Measurements from ENCODE around the gene ACTL10. TPM values are rescaled to one million over a fixed set of nuclear protein-coding genes. Genes with fewer than 3 reads are reported as not detected.

The ACTL10 gene
- total and polyA plus RNA-seq, 2 of the 13 experiments (the other 11 are each of a cell fraction or from before 2014, with no cell fraction given), result not detected

GRCh38 chr20:33673410-33674293 lies 6.9 kb downstream of the ACTL10 start (continued):
- TF ChIP-seq PATZ1 (CRISPR knock-in tag; IDR thresholded peaks at IDR 0.05) (peak; percentile 7; the same call in 1 of the 2 replicates), PRDM4 (CRISPR knock-in tag; IDR thresholded peaks at IDR 0.05; ENCODE audit: borderline replicate concordance) (no peak), ZSCAN9 (CRISPR knock-in tag; IDR thresholded peaks at IDR 0.05; ENCODE audit: borderline replicate concordance) (no peak), KLF6 (CRISPR knock-in tag; IDR thresholded peaks at IDR 0.05) (peak; percentile 8; the same call in 1 of the 2 replicates), TRIM22 (IDR thresholded peaks at IDR 0.05) (no peak), NR2F6 (IDR thresholded peaks at IDR 0.05) (0 out of 2 replicates have a peak, but pooled peaks have one; percentile 11), NR2F6 (CRISPR knock-in tag; IDR thresholded peaks at IDR 0.05) (no peak), ARID4A (CRISPR knock-in tag; IDR thresholded peaks at IDR 0.05; ENCODE audit: borderline replicate concordance) (peak; percentile 54; the same call in 1 of the 2 replicates), CCAR2 (optimal IDR thresholded peaks at IDR 0.05; ENCODE audit: low read depth, low read length) (no peak), ZNF101 (CRISPR knock-in tag; IDR thresholded peaks at IDR 0.05; ENCODE audit: borderline replicate concordance, low read depth) (no peak), ZBTB49 (CRISPR knock-in tag; IDR thresholded peaks at IDR 0.05; ENCODE audit: borderline replicate concordance) (no peak), ZNF18 (CRISPR knock-in tag; IDR thresholded peaks at IDR 0.05; ENCODE audit: insufficient replicate concordance) (no peak)
